ENCODE data around the gene ABCC4. TPM values are rescaled to one million over a fixed set of nuclear protein-coding genes. Genes with fewer than 3 reads are reported as not detected.

The ABCC4 gene
- total RNA-seq, 4 donors from 2014 or later: 15.8 to 26.0 (median 23.8) TPM

- WGBS, 2 donors (ENCODE audit: low coverage in 1 of 2): 63 to 64% methylated on average over 3 to 6 of the region's 6 CpGs
- no peak overlapping the region for H3K4me3 ChIP-seq
- H3K4me1 ChIP-seq: peaks cover 5 to 20% (median 6%) of the 10 kb centered on the region in 4 donors
- no peak for TF ChIP-seq POLR2AphosphoS5 (IDR thresholded peaks at IDR 0.05)
- no peak for TF ChIP-seq CTCF (IDR thresholded peaks at IDR 0.05)
- TF ChIP-seq POLR2A (IDR thresholded peaks at IDR 0.05): no peak
- no peak for TF ChIP-seq EP300 (IDR thresholded peaks at IDR 0.05; ENCODE audit: low read depth)
- no peaks in the 10 kb centered on the region for H3K36me3 ChIP-seq
- H3K27ac ChIP-seq: no peak overlapping the region
- no peaks in the 10 kb centered on the region for H3K9me3 ChIP-seq
- no peaks in the 10 kb centered on the region for H3K27me3 ChIP-seq
- in situ Hi-C loops (cut with MboI; ENCODE audit: low pct_ligation_motif_present in 1 of 4, low pct_unique_long_range_greater_than_20kb in 1 of 4, low sequenced_read_pairs in 3 of 4): no loop called here
- no peak for DNase-seq
- intact Hi-C loops (cut with DNase I; ENCODE audit: low total_unique reads): no loop called here
Observed at GRCh38 chr13:95217920-95218830, 83.1 kb downstream of the ABCC4 start.

- Histone ChIP-seq H3K4me3 (no peak overlapping the region), H3K27ac (no peak overlapping the region), H3K36me3 (no peaks in the 10 kb centered on the region), H3K9me3 (no peaks in the 10 kb centered on the region), H3K4me1 (peaks cover 7 to 10% (median 8%) of the 10 kb centered on the region in 4 donors), H3K27me3 (no peaks in the 10 kb centered on the region)
- WGBS, 2 donors (ENCODE audit: low coverage in 1 of 2): 90 to 92% methylated on average over 3 of the region's 3 CpGs
- in situ Hi-C loops (cut with MboI; ENCODE audit: low pct_ligation_motif_present in 1 of 4, low pct_unique_long_range_greater_than_20kb in 1 of 4, low sequenced_read_pairs in 3 of 4): no loop called here
- no peak for DNase-seq
- TF ChIP-seq CTCF (IDR thresholded peaks at IDR 0.05) (no peak), POLR2AphosphoS5 (IDR thresholded peaks at IDR 0.05) (no peak), POLR2A (IDR thresholded peaks at IDR 0.05) (no peak)
- intact Hi-C loops (cut with DNase I; ENCODE audit: low total_unique reads): no loop called here
Observed at GRCh38 chr13:95216182-95216581, 85.1 kb downstream of the ABCC4 start.

GRCh38 chr13:95212983-95213850, 88.0 kb downstream of the ABCC4 start:
- no peaks in the 10 kb centered on the region for H3K9me3 ChIP-seq
- H3K4me1 ChIP-seq: peaks cover 7 to 10% (median 8%) of the 10 kb centered on the region in 4 donors
- DNase-seq: no peak
- TF ChIP-seq EP300 (IDR thresholded peaks at IDR 0.05; ENCODE audit: low read depth) (no peak), CTCF (IDR thresholded peaks at IDR 0.05) (no peak), POLR2A (IDR thresholded peaks at IDR 0.05) (no peak), POLR2AphosphoS5 (IDR thresholded peaks at IDR 0.05) (no peak)
- H3K27me3 ChIP-seq: no peaks in the 10 kb centered on the region
- in situ Hi-C loops (cut with MboI; ENCODE audit: low pct_ligation_motif_present in 1 of 4, low pct_unique_long_range_greater_than_20kb in 1 of 4, low sequenced_read_pairs in 3 of 4) (no loop called here), intact Hi-C loops (cut with DNase I; ENCODE audit: low total_unique reads) (no loop called here)
- H3K27ac ChIP-seq: peak overlapping the region in 1 of 4 donors; percentile 22
- 60% methylated on average over 11 of the region's 11 CpGs; no CpG with 5 or more reads in 1 of the 2 donors for WGBS, 2 donors (ENCODE audit: low coverage in 1 of 2)
- peaks cover 0 to 8% (median 0%) of the 10 kb centered on the region in 4 donors for H3K36me3 ChIP-seq
- H3K4me3 ChIP-seq: no peak overlapping the region

- Histone ChIP-seq H3K9me3 (no peaks in the 10 kb centered on the region), H3K36me3 (peaks cover 0 to 8% (median 0%) of the 10 kb centered on the region in 4 donors), H3K27ac (no peak overlapping the region), H3K4me1 (peaks cover 4 to 10% (median 8%) of the 10 kb centered on the region in 4 donors), H3K27me3 (no peaks in the 10 kb centered on the region), H3K4me3 (no peak overlapping the region)
- 86 to 100% methylated on average over 1 of the region's 1 CpG for WGBS, 2 donors (ENCODE audit: low coverage in 1 of 2)
- in situ Hi-C loops (cut with MboI; ENCODE audit: low pct_ligation_motif_present in 1 of 4, low pct_unique_long_range_greater_than_20kb in 1 of 4, low sequenced_read_pairs in 3 of 4) (no loop called here), intact Hi-C loops (cut with DNase I; ENCODE audit: low total_unique reads) (no loop called here)
- TF ChIP-seq POLR2AphosphoS5 (IDR thresholded peaks at IDR 0.05) (no peak), POLR2A (IDR thresholded peaks at IDR 0.05) (no peak), CTCF (IDR thresholded peaks at IDR 0.05) (no peak)
- no peak for DNase-seq
Observed at GRCh38 chr13:95209109-95209508, 92.1 kb downstream of the ABCC4 start.

Data from transverse colon (tissue), 4 donors.